PC-3 (cell line): Measurements from ENCODE around the gene PPM1G.

Source experiments
- CTCF ChIP-seq: fragments of 300-600 bp; sonication (generic); conservative IDR thresholded peaks from 2 replicates; pipeline ENCODE4 v1.5.1; 2017; ENCODE audit warnings: antibody characterized with exemption, low read depth, mild to moderate bottlenecking, low read length
- EZH2 ChIP-seq: fragments of 300-600 bp; sonication (generic); IDR thresholded peaks from one replicate; pipeline ENCODE4 v1.6.1; 2017; ENCODE audit warnings: antibody characterized with exemption, mild to moderate bottlenecking, low read length; ENCODE audit not compliant: unreplicated experiment

GRCh38 chr2:27378809-27379290 is 30.5 kb downstream of the PPM1G start:
- TF ChIP-seq EZH2, result no peak
- no peak for TF ChIP-seq CTCF
